CD4-positive, alpha-beta T cell treated with Interleukin-15 for 1 hour (primary cell): ENCODE measurements around the gene KCP.

Experiments
- DNase-seq: peaks from one replicate; pipeline ENCODE4 v3.0.0-alpha.2; 2020

KCP gene

DNA sequence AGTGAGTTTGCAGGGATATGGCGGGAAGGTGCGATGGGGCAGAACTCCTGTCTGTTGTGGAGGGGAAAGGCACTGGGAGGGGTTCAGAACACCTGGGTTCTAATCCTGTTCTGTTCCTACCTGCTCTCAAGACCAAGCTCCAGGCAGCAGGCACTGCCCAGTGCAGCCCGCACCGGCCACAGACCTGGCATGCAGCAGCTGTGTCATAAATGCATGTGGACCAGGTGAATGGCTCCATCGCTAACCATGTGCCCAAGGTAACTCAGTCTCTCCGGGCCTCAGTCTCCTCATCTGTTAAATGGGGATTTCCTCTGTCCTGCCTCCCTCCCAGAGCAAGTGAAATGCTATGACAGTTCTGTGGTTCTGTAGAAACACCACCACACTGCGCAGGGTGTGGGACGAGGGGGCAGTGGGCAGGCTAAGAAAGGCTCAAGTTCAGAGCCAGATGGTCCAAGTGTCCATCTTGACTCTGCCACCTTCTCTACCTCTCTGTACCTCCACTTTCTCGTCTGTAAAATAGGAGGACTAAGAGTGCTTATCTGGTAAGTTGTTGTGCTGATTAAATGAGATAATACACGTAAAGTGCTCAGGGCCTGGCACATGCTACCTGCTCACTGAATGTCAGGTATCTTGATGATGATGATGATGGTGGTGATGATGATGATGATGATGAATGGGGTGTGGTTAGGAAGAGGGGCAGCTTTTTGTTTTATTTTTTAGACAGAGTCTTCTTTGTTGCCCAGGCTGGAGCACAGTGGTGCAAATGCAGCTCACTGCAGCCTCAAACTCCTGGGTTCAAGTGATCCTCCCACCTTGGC lies 24.9 kb downstream of the KCP start:
- DNase-seq, result no peak

DNA sequence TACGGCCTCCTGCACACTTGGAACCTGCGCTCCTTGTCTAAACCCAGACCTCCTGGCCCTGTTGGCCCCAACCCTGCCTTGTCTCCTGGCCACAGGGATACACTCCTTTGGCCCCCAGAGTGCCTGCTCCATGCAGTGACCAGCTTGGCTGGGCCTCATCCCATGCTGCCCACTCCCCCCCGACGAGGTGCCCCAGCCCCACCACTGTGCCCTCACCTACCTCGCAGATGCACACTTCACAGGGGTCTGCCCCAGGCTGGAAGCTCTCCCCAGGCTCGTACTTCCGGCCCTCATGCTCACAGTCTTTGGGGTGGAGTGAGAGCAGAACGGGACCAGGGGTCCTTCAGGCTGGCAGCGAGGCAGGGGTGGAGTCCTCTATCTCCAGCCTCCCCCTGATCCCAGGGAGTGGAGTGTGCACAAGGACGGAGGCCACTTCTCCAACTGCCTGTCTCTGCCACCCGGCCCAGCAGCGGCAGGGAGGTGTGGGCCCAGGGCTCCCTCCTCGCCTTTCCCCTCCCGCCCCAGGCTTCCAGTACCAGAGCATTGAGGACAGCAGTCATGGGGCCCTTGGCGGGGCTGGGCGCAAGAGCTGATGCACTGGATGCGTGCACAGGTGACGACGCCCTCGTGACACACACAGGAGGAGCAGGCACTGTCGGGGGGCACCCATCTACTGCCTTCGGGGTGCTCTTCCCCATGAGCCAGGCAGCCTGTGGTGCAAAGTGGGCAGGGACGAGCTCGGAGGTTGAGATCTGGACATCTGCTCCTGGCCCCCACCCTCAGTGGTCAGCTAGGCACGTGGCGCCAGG lies 25.7 kb downstream of the KCP start:
- DNase-seq, result no peak

DNA sequence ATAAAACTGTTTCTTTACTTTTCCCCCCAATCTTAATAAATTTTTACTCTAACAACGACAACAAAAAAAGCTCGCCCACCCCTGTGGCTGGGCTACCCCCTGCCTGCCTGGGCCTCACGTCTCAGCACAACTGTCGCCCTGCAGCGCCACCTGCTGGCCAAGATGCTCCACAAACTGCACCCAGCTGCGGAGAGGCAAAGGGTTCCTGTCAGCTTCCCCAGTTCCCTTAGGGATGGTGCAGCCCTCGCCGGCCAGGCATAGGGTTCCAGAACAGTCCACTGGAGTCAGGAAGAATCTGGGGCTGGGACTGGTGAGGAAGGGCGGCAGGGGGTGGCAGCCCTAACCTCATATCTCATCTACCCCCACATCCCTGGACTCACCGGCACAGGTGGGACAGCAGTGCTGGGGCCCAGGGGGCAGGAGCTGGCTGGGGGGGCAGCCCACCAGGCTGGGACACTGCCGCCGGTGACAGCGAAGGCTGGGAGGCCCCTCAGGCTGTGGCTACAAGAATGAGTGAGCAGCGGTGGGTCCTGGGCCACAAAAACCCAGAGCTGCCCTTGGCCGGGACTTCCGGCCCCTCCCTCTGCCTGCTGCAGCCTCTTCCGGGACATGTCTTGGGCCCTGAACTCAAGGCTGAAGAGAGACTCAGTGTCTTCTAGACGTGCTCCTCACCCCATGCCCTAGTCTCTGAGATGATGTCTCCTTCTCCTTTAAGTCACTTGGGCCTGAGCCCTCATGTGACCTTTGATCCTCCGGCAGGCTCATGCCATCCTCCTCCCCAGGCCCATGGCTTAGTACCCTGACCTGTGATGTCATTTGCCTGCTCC lies 26.7 kb downstream of the KCP start:
- DNase-seq, result peak; percentile 77

DNA sequence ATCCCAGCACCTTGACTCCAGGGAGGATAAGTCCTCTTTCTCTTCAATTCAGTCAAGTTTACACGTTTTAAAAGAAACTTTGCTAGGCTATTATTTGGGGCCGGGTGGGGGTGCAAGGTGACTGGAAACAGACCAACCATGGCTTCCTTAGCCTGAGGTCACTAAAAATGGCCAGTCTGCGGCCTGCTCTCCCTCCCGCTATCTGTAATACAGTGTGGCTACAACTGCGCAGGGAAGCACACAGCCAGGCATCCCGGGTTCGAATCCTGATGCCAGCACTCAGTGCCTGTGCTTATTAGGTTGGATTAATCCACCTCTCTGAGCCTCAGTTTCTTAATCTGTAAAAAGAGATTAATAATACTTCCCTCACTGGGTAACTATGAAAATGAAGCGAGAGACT lies 28.4 kb downstream of the KCP start:
- no peak for DNase-seq

DNA sequence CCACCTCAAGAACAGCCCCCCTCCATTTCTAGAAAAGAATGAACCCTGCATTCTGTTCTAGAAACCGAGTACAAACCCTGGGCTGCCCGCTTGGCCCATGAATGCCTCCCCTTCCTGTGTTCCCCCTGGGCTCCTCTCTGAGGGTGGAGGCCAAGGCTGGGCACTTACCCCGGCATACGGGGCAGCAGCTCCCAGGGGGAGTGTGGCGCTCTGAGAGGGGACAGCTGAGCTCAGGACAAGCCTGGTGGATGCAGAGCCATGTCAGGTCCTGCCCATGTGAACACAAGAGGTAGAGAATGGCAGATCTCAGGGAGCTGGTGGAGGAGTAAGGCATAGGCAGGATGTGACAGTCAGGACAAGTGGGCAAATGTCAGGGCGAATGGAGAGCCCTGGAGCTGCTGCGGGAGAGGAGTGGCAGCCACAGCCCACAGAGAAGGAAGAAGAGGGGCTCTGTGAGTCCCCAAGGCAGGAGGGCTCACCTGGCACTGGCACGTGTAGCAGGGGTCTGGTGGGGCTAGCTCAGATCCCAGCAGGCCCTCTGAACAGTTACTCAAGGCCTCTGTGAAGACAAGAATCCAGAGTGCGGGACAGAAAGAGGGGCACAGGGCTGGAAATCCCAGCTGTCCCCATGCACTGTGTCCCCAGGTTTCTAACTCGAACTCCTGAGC lies 28.9 kb downstream of the KCP start:
- DNase-seq, result no peak

DNA sequence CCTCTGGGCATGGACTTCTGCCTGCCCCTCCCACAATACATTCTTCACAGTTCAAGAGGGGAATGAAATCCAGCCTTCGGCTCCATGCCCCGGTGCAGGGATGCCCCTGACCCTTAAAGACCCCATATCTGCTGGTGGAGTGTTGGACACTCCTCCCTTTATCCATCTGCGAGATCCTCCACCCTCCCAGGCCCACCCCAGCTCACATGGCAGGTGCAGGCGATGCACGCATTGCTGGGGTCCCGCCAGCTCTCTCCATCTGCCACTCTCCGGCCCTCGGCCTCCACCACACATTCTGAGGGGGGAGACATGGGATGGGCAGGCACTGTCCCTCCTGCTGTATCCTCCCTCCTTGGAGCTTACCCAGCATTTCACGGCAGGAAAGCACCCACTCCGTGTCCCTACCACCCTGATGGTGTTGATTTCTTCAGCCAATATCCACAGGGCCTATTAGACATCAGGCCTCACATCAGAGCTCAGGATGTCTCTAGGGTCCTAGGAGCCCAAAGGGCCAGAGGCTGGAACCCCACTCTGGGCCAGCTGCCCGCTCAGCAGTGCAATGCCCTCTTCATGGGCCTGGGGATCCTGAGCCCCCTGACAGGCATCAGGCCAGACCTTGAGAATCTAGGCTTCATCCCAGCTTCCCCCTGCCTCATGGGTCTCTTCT lies 29.6 kb downstream of the KCP start:
- no peak for DNase-seq

DNA sequence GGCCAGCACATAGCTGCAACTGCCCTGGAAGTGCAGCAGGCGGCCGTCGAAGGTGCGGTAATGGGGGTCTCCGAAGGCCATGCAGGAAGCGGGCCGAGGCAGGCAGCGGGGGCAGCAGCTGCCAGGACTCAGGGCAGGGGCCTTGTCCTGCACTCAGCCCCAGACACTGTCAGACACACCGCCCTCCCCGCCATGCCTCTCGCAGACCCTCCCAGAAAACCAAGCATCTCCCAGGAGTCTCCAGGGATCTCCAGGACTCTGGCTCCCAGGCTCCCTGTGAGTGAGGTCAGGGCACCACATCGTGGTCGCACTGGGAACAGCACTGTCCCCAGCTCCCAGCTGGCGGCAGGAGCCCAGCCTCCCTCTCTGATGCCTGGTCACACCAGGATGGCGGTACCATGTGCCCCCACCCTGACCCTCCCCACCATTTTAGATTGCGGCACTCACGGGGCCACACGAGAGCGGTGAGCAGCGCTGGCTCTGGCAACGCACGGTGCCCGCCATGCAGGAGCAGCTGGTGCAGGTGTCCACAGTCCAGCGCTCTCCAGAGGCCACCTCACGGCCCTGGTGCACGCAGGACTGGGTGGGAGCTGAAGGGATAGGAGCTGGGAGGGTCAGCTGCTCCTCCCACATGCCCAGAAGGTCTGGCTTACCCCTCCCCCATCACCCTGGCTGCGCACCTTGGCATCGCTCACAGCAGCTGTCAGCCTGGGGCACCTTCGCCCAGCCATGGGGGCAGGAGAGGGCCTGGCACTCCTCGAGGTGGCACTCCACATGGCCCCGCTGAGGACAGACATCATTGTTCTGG lies 30.4 kb downstream of the KCP start:
- DNase-seq, result no peak

DNA sequence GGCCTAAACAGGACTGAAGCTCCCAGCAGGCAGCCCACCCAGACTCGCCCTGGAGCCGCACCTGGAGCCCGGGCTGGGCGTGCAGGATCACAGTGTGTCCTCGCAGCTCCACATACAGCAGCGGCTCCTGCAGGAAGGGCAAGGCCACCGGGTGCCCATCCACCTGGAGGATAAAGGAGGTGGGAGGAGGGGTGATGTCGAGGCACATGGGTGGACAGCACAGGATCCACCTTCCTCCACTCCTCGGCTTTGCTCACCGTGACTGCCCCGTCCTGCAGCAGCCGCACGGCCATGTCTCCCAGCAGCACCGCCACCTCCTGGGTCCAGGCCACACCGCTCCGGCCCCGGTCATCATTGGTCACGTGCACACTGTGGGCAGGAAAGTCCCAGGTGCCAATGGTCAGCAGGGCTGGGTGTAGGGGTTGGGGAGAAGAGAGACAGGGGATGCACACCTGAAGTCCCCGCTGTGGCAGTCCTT lies 31.0 kb downstream of the KCP start:
- no peak for DNase-seq

DNA sequence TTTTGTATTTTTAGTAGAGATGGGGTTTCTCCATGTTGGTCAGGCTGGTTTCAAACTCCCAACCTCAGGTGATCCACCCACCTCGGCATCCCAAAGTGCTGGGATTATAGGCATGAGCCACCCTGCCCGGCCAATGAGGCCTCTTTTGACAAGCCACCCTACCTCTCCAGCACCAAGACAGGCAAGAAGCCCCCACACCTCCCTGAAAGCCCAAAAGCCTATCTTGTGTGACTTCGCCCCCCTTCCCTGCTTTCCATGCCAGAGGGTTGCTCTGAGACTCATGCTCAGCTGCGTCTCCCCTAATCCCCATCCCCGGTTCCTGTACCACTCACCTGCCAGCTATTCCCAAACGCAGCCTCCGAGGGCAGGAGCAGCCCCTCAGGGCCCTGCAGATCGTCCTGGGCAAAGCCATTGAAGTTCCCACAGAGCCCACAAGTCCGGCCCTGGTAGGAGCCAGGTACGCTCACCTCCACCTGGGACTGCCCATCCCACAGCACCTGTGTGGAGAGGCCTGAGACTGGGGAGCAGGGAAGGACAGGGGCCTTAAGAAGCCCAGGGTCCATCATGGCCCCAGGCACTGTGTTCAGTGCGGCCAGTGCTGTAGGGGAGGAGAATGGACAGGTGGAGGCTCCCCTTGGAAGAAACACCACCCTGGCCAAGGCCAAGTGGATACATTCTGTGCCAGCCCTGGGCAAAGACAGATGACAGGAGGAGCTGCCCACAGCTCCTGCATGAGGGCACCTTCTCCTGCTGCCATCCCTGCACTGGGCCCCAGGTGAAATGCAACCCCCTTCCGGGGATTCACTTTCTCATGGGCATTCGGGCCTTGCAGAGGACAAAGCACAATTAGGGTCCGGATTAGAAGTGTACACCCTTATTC lies 32.0 kb downstream of the KCP start:
- DNase-seq, result no peak

DNA sequence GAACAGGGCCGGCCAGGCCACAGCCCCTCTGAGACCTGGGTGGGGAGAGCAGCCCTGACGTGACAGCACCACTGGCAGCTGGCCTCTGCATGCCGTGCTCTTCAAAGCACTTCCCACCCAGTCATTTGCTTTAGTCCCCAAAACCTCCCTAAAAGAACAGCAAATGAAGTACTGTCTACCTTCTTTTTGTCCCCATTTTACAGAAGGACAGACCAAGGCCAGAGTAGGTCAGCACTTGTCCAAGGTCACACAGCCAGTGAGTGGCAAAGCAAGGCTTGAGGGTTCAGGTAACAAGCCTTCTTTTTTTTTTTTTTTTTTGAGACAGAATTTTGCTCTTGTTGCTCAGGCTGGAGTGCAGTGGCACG lies 32.8 kb downstream of the KCP start:
- DNase-seq, result no peak

DNA sequence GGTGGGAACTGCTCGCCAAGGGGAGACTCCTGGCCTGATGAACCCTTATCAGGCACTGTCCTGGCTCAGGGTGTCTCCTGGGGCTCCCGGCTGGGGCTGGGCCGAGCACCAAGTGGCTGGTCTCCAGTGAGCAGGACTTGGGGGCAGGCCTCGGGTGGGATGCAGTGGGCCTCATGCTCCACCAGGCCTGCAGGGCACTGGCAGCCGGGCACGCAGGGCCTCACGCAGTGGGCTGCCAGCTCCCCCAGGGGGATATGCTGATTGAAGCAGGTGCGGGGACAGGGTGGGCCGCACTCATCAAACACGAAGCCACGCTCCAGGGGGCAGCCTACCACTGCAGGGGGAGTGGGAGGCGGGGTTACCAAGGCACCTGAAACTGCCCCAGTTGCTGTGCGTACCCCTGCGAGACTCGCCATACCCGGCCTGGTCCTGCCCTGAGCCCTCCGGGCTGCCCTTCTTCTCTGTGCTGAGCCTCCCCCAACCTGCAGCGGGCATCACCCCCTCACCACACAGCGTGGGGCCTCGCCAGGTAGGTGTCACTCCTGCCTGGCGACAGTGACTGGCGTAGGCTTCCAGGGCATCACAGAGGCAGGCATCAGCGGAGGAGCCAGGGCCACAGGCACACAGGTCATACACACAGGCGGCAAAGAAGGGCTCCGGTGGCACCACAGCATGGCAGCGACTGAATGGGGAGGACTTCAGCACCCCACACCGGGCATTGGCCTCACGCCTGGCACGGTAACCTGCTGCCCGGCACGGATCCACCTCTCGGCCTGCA lies 33.3 kb downstream of the KCP start:
- no peak for DNase-seq

DNA sequence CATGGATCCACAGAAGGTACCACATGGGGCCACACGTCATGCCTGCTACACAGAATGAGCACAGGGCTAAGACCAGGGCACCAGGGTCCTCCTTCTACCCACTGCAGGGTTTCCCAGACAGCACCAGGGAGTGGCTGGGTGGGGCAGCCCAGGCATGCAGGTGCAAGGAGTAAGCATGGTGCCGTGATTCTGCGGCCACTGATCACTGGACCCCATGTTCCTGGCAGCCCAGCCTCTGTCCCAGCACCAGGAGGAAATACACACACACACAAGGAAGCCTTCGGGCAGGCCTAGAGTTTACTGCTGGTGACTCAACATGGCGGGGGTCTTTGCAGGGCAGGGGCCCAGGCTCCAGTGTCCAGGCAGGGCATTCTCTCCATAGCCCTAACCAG lies 33.9 kb downstream of the KCP start:
- no peak for DNase-seq

DNA sequence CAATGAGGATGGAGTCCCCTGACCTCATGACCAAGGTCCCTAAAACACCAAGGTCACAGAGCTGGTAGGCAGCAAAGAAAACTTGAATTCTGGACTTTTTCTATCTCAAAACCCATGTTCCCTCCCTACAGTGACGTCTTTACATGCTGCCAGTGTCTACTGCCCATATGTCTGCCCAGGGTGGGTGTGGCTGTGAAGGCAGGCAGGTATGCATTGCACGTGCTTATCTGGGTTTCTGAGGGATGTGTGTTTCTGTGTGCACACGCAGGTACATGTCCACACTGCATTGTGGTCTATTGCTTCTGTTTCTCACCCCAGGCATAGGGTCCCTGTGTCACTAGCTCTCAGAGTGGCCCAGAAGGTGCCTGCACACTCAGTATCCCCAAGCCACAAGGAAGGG lies 34.4 kb downstream of the KCP start:
- DNase-seq, result no peak

DNA sequence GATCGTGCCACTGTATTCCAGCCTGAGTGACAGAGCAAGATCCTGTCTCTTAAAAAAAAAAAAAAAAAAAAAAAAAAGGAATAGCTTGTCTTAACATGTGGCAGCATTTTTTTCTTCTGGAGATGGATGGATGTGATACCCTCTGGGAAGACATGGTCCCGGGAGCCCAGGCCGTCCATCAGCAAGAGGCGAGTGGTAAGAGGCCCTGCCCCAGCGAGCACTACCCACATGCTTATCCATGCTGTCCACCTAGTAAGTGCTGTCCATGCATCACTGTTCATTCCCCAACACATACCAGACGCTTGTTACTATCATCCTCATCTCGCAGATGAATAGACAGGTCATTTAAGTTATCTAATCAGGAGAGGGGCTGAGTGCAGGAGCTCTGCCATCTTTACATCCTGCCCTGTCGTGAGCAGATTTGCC lies 35.0 kb downstream of the KCP start:
- DNase-seq, result no peak

DNA sequence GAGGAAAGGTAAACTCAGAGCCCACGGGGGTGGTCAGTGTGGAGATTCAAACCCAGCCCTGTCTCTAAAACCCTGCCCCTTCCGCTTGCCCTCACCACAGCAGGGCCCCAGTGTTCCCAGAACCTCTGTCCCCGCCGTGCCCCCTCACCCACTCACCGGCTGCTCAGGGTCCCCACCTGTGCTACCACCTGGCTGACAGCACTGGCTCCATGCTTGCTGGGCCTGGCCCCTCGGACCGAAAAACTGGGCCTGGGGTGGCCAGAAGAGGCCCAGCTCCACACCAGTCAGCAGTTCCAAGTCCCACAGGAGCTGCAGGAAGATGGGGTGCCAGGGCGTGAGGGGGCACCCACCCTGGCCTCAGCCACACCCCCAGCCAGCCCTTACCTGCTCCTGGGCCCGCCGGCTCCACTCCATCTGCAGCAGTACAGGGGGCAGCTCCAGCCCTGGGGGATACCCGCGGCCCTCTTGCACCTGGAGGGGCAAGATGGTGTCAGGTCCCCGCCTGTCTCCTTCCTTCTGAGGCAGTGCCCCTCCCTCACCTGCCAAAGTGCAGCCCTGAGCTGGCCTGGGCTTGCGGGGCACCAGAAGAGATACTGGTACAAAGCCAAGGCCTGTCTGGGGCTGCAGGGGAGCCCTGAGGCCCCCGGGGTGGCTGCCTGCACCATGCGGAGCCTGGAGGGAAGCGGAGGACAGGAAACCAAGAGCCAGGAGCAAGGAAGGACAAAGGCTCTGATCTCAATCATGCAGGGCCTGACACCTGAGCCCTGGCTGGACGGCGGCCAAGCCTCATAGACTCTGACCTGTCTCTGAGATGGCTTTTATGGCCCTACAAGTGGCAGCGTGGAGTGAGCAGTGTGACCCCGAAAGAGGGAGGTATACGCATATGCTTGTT lies 36.1 kb downstream of the KCP start:
- DNase-seq, result no peak

DNA sequence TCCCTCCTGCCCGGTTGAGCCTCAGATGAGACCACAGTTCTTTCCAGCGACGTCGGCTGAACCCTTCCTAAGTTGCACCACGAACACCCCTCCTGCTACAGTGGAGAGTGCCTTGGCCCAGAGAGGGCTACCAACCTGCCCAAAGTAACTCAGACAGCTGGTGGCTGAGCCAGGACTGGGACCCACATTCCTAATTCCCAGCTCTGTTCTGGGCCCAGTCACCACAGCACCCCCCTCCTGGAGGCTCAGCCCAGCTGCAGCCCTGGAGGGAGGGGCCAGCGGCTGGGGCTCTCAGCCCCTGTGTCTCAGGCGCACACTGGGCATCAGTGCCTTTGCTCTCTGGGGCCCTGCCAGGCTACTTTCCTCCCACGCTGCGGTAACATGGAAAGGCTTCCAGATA lies 37.3 kb downstream of the KCP start:
- DNase-seq, result no peak

DNA sequence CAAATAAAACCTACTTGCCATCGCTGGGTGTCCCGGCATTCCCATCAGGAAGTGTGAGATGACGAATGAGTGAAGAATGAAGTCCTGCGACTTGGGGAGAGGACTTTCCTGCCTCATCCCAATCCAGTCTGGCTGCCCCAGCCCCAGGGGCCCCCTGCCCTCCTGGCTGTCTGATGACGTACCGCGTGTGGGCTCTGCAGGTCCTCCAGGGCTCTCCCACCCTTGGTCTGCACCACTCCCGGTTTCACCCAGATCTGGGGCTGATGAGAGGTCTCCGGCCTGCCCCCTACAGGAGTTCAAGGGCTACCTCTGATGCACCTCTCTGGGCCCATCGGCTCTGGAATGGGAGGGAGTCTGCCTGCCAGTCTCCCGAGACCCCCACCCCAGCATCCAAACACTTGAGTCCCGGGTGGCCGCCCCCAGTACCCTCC lies 38.1 kb downstream of the KCP start:
- no peak for DNase-seq

DNA sequence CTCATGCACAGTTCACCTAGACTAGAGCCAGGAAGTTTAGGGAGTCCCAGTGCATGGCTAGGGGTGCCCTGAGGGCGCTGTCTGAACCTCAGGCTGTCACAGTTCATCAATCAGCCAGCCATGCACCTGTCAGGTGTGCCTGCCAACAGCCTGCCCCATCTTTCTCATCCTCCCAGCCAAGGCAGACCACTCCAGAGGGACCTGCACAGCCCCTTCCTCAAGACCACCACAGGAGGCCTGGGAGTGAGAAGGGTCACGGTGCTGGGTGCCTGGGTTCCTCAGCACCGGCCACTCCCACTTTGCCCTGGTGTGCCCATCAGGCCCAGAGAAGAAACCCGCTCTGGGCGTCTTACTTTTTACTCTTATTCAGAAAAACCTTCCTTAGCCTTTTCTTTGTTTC lies 39.5 kb downstream of the KCP start:
- DNase-seq, result no peak

DNA sequence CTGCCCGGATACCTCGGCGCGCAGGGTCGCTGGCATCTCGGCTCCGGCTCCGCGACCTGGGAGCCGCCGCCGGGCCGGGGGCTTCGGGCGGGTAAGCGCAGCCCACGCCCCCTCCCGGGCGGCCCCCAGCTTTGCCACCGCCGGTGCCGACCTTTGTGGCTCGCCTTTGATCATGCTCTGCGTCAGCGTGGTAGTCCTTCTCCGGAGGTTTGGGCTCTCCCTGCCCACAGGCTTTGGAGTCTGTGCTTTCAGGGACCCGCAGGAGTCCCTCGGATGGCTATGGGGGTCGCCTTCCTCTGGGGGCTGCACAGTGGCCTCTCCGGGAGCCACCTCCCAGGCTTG lies 40.6 kb downstream of the KCP start:
- no peak for DNase-seq
